Left kidney (tissue), 2 donors: ENCODE results near the gene PDE11A. TPM values are rescaled to one million over a fixed set of nuclear protein-coding genes. Genes with fewer than 3 reads are reported as not detected.

Source experiments
- DNase-seq: peaks from one replicate; pipeline ENCODE4 v3.0.0-alpha.2; 2013
- polyA plus RNA-seq: library from polyadenylated mRNA; unstranded; fragments of 120-200 nt; gene quantifications from one replicate; pipeline ENCODE4 v1.2.1, GENCODE V29; 2013; ENCODE audit not compliant: insufficient read length

The PDE11A gene
- polyA plus RNA-seq, 1 donor = 9.4 TPM

DNA sequence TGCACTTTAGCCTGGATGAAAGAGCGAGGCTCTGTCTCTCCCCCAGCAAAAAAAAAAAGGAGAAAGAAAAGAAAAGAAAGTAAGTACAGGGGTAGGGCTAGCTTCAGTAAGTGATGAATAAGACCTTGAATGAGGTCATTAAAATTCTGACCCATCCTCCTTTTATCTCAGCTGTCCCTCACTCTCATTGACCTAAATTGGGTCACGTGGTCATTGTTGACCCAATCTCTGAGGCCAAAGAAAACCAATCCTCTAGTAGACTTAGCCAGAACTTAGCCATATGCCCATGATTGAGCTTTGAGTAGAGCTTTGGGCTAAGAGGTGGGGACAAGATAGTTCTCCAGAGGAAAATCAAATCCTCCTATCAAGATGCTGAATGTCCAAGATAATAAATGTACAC is 149.3 kb downstream of the PDE11A start:
- DNase-seq = no peak

DNA sequence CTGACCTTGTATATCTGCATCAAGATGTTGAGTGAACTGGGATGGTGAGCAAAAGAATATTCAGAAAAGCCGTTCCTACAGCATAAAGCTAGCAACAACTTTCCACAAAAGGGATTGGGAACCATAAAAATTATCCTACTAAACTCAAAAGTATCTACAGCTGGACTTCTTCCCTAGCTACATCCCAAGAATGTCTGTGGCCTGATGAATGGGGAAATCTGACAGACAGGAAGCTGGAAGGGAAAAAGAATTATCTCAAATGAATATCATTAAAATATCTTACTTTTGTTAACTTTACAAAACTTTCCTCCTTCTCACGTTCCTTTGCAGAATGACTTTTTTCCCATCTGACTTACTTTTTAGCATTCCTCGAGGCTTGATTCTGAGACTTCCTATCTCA is 150.9 kb downstream of the PDE11A start:
- DNase-seq = no peak

- DNase-seq = no peak
Measured at GRCh38 chr2:177917169-177917568, 155.4 kb downstream of the PDE11A start.

DNA sequence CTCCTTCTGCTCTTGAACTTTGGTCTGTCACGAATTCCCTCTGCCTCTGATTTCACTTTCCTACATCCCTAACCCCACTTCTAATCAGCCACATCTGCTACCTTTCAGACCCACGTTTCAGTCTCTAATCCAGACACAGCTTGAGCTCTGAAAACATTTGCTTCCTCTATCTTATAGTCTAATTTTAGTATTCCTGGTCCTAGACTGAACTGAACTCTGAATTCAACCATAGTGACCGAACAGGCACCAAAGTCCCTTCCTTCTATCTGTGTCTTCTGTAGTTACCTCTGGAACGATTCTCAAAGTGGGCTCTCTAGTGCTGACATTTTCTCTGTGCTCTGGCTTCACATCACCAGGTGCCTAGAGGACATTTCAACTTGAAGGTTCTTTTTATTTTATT is 156.2 kb downstream of the PDE11A start:
- no peak for DNase-seq

- no peak for DNase-seq
Measured at GRCh38 chr2:177914247-177914646, 158.3 kb downstream of the PDE11A start.

DNA sequence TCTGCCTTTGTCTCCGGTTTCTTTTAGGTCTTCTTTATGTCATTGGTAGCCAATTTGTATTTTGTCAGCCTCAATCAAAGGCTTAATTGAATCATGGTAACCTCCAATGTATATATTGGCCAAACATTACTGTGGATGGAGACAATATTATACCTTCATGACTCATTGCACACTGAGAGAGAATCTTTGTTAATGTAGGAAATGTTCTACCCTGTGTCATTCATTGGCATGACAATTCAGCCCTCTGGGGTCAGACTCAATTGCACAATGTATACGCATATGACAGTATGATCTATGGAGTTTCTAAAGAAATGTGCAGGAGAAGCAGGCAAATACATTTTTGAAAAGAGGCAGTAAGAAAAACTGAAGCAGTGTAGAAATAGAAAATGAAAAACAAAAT is 162.6 kb downstream of the PDE11A start:
- DNase-seq = no peak

DNA sequence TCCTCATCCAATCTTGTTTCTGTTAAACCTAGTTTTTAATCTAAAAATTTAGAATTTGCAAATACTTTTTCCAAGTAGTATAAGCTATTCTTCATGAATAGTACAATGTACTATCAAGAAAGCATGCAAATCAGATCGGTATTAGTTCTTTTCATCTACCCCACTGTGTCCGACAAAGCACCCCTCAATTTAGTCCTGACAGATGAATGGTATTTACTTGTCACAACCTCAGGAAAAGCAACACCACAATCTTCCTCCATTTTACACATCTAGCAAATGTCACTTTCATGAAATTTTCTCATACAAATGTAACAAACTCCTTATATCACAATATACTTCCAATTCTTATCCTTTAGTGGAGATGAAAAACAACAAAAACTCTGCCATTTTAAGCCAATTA is 163.8 kb downstream of the PDE11A start:
- no peak for DNase-seq

DNA sequence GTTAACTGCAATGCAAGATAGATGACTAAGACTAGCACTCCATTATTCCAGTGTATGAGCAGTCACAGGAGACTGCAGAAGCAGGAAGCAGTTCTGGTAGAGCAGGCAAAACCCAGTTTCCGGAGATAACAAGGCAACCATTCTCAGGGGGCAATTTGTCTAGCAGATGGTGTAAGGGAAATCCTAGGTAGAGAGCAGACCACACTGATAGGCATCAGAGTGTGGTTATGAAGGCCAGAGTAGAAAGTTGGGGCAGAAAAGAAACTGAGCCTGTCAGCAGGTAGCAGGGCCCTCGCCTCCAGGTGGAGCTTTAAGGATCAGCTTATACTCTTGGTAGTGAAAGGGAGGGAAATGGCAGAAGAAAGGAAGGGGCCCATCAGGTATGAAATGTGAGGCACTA is 164.4 kb downstream of the PDE11A start:
- DNase-seq = no peak

GRCh38 chr2:177906041-177906718 is 166.4 kb downstream of the PDE11A start:
- peak; percentile 52 for DNase-seq

- DNase-seq = no peak
Measured at GRCh38 chr2:177905640-177906039, 166.9 kb downstream of the PDE11A start.

GRCh38 chr2:177902395-177903163 is 170.0 kb downstream of the PDE11A start:
- DNase-seq = no peak

GRCh38 chr2:177900082-177900481 is 172.5 kb downstream of the PDE11A start:
- no peak for DNase-seq

- DNase-seq = no peak
Measured at GRCh38 chr2:177897278-177897677, 175.3 kb downstream of the PDE11A start.

GRCh38 chr2:177896587-177896986 is 176.0 kb downstream of the PDE11A start:
- no peak for DNase-seq

- no peak for DNase-seq
Measured at GRCh38 chr2:177894546-177894945, 178.0 kb downstream of the PDE11A start.

- no peak for DNase-seq
Measured at GRCh38 chr2:177893880-177894279, 178.7 kb downstream of the PDE11A start.

DNA sequence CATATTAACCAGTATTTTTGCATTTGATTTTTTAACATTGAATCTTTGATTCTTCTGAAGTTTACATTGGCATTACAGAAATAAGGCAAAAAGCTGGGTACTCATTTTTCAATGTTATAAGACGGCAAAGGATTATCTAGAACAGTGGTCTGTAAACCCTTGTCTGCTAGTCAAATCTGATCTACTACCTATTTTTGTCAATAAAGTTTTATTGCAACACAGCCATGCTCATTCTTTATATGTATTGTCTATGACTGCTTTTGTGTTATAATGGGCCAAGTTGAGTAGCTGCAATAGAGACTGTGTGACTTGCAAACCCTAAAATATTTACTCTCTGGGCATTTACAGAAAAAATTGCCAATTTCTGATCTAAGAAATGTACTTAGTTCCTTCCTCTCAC is 181.0 kb downstream of the PDE11A start:
- DNase-seq = no peak

GRCh38 chr2:177889818-177890460 is 182.6 kb downstream of the PDE11A start:
- no peak for DNase-seq

- no peak for DNase-seq
Measured at GRCh38 chr2:177888581-177888980, 184.0 kb downstream of the PDE11A start.

GRCh38 chr2:177887722-177888121 is 184.9 kb downstream of the PDE11A start:
- DNase-seq = no peak

- no peak for DNase-seq
Measured at GRCh38 chr2:177886824-177887223, 185.8 kb downstream of the PDE11A start.

DNA sequence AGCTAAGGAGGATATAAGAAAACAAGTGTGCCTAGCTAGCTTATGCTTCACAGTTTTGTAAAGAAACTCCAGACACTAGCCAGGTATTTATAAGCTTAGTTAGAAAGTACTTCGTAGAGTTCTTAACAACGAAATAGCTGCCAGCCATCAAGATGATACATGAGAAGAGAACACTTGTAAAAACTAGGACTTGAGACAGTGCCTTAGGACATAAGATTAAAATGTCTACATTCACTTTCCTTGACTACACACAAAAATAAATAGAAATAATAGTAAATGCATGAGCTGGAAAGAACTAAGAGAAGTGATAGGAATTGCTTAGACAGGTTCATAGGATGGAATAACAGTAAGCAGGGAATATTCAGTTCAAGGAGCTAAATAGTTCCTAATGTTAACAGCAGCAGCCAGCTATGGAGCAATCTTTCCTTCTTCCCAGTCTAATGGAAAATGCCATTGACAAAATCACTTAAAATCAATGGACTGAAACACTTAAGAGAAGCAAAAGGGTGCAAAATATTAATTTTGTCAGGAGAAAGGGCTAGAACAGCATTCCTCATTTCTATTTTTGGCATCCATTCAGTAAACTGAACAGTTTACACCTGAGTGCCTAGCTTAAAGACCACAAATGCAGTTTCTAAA is 186.6 kb downstream of the PDE11A start:
- no peak for DNase-seq

DNA sequence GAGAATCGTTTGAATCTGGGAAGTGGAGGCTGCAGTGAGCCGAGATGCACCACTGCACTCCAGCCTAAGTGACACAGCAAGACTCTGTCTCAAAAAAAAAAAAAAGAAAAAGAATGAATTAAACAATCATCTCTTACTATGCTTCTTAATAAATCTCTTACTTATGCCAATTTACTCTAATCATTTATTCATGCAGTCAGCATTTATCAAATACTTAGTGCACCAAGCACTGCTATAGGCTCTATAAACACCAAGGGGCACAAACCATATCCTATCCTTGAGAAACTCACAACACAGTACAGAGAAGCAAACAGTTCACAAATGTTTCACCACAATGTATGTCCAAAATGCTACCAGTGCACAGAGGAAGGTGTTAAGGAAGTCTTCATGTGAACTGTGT is 189.4 kb downstream of the PDE11A start:
- DNase-seq = no peak
